IPS-15b (cell line): ENCODE results near the gene DECR2.

Source experiments
- H3K27me3 ChIP-seq: one replicate; pipeline ENCODE4 v1.6.1; 2013; ENCODE audit warnings: low read length; ENCODE audit not compliant: control insufficient read depth, insufficient read depth
- H3K36me3 ChIP-seq: one replicate; pipeline ENCODE4 v1.6.1; 2013; ENCODE audit warnings: low read length; ENCODE audit not compliant: control insufficient read depth, insufficient read depth
- H3K4me1 ChIP-seq: one replicate; pipeline ENCODE4 v1.6.1; 2013; ENCODE audit warnings: mild to moderate bottlenecking, low read length; ENCODE audit not compliant: control insufficient read depth, insufficient read depth
- H3K4me3 ChIP-seq: one replicate; pipeline ENCODE4 v1.5.1; 2013; ENCODE audit warnings: low read depth, low read length
- H3K9ac ChIP-seq: one replicate; pipeline ENCODE4 v1.6.1; 2013; ENCODE audit warnings: low read depth, mild to moderate bottlenecking, low read length
- H3K9me3 ChIP-seq: one replicate; pipeline ENCODE4 v1.6.1; 2013; ENCODE audit warnings: mild to moderate bottlenecking, low read length; ENCODE audit not compliant: control insufficient read depth, insufficient read depth

Gene DECR2

DNA sequence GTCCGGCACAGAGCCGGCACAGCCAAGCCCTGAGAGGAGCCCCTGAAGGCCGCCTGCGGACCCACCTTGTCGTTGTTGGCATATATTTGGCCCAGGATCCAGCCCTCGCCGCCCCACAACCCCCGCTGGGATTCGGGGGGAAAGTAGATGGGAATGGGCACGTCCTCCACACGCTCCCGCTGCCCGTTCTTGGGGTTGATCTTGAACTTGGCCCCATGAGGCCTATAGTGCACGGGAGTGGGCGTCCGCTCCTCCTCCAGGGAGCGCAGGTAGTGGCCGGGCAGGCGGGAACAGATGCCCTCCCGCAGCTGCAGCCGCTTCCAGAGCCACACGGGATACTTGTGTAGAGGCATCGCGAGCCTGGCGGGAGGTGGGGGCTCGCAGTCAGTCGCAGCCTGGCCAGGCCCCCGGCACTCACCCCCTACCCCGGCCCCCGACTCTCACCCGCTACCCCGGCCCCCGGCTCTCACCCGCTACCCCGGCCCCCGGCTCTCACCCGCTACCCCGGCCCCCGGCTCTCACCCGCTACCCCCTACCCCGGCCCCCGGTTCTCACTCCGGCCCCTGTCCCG lies 31.7 kb upstream of the DECR2 start:
- Histone ChIP-seq H3K4me1 (no peaks in the 10 kb centered on the region), H3K9ac (peak overlapping the region; percentile 47), H3K36me3 (peaks cover 63% of the 10 kb centered on the region), H3K27me3 (no peaks in the 10 kb centered on the region), H3K9me3 (no peaks in the 10 kb centered on the region), H3K4me3 (peak overlapping the region; percentile 41)

DNA sequence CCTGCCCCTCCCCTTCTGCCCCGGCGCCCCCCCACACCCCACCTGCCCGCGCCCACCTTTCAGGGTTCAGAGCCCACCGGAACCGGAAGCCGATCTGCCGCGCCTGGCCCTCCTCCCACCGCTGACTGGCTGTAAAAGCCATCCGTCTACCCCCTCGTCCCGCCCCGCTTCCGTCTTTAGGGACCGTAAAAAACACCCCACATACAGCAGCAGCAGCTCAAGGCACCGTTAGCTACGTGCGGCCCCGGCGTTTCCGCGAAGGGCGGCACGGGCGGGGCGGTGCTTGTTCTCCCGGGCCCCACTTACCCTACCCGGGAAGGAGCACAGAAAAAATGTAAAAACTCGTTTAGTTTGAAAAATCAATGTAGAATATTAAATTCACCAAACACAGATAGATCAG lies 31.2 kb upstream of the DECR2 start, which contains the start of gene MRPL28:
Gene MRPL28, minus strand, starts transcription at position 96 of the 400 bp plus-strand sequence. CDS start 320 bp downstream, outside the sequence.
- H3K9me3 ChIP-seq, result no peaks in the 10 kb centered on the region
- H3K4me3 ChIP-seq, result peak within 1 kb of the TSS; percentile 41
- peak within 1 kb of the TSS; percentile 47 for H3K9ac ChIP-seq
- no peaks in the 10 kb centered on the region for H3K27me3 ChIP-seq
- no peaks in the 10 kb centered on the region for H3K4me1 ChIP-seq
- peaks cover 68% of the 10 kb centered on the region for H3K36me3 ChIP-seq

DNA sequence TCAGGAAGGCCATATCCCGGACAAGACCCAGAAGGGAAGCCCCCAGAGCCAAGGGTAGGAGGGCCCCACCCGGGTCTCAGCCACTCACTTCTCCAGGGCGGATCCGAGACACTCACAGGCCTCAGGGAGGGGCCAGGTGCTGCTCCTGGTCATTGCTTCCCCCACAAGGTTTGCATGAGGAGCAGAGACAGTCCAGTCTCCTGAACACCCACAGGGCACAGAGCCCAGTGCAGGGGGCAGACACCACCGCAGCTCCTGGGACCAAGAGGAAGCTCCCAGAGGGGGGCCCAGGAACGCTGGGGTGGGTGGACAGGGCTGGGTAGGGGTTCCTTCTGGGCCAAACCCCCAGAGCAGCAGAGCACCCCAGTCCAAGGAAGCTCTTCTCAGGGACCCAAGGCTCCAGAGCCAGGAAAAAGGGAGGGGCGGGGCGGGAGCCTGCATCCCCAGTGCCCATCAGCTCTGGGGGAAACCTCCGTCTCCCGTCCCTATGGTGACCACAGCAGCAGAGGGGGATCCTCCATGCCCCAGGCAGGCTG lies 30.6 kb upstream of the DECR2 start:
- Histone ChIP-seq H3K9ac (peak overlapping the region; percentile 26), H3K36me3 (peaks cover 73% of the 10 kb centered on the region), H3K9me3 (no peaks in the 10 kb centered on the region), H3K27me3 (no peaks in the 10 kb centered on the region), H3K4me1 (no peaks in the 10 kb centered on the region), H3K4me3 (no peak overlapping the region)

DNA sequence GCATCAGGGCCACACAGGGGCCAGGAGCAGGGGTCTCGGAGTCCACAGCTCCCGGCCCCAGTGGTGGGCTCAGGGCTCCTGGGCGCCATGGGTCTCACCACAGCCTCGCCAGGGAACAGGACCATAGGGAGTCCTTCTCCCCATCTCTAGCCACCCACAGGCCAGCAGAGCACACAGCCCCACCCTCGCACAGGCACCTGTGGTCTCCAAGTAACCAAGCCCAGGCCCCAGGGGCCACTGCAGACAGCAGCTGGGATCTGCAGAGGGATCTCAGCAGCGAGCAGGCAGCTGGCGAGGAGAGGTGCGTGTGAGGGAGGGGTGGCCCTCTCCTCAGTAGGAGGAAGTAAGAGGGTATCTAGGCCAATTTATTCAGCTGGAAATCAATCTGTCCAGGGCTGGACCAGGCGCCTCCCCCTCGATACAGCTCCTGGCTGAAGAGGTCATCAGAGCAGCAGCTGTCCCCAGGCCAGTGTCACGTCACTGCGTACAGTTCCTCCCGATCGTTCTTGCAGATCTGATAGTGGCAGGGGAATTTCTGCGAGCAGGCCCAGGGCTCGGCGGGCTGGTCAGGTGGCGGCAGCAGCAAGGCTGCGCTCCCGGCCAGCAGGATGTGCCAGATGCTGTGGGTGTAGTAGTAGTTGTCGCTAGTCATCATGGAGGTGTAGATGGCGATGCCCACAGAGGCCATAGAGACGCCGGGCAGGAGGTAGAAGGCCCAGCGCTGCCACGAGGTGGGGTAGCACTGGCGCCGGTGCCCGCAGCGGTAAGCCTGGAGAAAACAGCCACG lies 30.0 kb upstream of the DECR2 start:
- Histone ChIP-seq H3K27me3 (no peaks in the 10 kb centered on the region), H3K36me3 (peaks cover 78% of the 10 kb centered on the region), H3K4me1 (no peaks in the 10 kb centered on the region), H3K4me3 (no peak overlapping the region), H3K9ac (no peak overlapping the region), H3K9me3 (no peaks in the 10 kb centered on the region)

DNA sequence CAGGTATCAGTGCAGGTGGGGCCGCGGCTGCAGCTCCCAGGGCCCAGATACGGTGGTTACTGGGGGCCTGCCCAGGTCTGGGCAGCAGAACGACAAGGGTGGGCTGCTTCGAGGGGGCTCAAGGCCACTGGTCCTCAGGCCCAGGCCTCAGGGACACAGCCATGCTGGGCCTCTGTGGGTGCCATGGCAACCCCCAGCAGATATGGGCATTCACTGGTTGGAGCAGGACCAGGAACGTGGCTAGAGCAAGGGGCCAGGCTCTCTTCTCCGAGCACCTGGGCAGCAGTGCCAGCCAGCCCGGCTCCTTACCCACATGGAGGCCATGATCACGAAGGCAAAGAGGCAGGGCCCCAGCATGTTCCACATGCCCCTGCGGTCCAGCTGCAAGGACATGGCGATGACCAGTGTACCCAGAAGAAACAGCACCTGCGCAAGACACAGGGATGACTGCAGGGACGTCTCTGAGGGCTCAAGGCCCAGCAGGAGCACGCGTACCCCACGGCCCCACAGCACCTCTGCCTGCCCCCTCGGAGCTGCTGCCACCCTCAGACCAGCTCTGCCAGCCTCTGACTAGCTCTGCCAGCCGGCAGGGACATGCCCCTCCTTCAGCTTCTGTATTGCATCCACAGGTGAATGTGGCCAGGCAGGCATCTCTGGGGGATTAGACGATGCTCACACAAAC lies 29.2 kb upstream of the DECR2 start:
- H3K4me3 ChIP-seq, result no peak overlapping the region
- no peaks in the 10 kb centered on the region for H3K4me1 ChIP-seq
- no peaks in the 10 kb centered on the region for H3K9me3 ChIP-seq
- H3K36me3 ChIP-seq, result peaks cover 79% of the 10 kb centered on the region
- no peaks in the 10 kb centered on the region for H3K27me3 ChIP-seq
- no peak overlapping the region for H3K9ac ChIP-seq

DNA sequence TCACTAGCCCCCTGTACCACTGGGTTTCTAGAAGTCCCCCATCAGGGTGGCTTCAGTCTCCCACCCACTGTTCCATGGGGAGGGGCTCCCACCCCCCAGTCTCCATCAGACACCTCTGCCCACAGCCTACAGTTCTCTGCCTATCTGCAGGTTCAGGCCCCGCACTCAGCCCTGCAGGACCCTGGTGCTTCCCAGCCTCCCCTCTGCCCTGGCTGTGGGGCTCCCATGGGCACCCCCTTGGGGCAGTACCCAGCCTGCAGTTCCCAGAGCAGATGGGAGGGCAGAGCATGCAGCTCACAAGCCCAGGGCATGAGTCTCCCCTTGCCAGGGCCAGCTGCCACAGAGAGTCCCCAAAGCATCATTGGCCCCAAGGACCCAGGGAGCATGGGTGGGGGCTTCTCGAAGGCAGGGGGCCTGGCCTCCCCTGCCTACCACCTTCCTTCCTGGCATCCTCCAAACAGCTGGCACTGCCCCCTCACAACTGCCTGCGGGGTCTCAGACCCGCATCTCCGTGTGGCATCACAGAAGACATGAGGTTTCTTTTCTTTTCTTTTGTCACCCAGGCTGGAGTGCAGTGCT lies 28.6 kb upstream of the DECR2 start:
- no peaks in the 10 kb centered on the region for H3K27me3 ChIP-seq
- H3K36me3 ChIP-seq, result peaks cover 77% of the 10 kb centered on the region
- H3K9me3 ChIP-seq, result no peaks in the 10 kb centered on the region
- H3K4me1 ChIP-seq, result no peaks in the 10 kb centered on the region
- no peak overlapping the region for H3K9ac ChIP-seq
- H3K4me3 ChIP-seq, result no peak overlapping the region

DNA sequence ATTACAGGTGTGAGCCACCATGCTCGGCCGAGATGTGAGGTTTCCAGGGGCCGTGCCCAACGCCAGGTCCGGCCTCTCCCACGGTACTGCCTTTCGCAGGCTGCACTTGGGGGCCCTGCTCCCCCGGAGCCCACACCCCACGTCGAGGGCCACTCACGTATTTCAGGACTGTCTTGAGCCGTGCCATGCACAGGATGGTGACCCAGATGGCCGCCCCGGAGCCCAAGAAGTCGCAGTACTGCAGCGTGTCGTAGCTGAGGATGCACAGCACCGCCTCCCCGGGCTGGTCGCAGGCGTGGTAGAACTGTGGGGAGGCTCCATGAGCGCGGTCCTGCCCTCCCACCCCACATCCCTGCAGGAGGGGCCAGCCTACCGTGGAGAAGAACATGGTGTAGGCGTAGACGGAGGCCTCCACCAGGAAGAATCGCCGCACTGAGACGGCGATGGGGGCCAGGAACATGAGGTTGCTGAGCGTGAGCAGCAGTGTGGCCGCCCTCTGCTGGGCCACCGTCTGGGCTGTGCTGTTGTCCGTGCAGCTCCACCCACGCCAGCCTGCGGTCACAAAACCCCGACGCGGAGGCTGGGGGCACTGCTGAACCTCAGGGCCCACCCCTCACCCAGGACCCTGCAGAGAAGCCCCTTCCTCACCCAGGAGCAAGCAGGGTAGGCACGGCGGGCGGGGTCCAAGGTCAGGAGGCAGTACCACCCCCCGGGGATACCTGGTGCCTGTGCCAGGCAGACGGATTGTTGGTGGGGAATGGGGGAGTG lies 27.7 kb upstream of the DECR2 start:
- Histone ChIP-seq H3K9ac (no peak overlapping the region), H3K4me3 (no peak overlapping the region), H3K36me3 (peaks cover 68% of the 10 kb centered on the region), H3K9me3 (no peaks in the 10 kb centered on the region), H3K4me1 (peaks cover 3% of the 10 kb centered on the region), H3K27me3 (no peaks in the 10 kb centered on the region)

DNA sequence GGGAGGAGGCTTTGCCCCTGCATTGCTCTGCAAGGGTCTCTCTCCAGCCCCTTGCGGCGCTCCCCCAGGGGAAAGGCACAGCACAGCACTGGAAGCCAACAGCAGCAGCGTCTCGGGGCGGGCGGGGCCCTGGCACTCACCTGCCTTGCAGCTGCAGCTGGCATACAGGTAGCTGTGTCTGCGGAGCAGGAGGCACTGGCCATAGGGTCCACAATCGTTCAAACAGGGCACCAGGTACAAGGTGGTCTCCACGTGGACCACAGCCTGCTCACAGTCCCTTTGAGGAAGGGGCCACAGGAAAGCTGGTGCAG lies 27.1 kb upstream of the DECR2 start:
- H3K9ac ChIP-seq, result no peak overlapping the region

DNA sequence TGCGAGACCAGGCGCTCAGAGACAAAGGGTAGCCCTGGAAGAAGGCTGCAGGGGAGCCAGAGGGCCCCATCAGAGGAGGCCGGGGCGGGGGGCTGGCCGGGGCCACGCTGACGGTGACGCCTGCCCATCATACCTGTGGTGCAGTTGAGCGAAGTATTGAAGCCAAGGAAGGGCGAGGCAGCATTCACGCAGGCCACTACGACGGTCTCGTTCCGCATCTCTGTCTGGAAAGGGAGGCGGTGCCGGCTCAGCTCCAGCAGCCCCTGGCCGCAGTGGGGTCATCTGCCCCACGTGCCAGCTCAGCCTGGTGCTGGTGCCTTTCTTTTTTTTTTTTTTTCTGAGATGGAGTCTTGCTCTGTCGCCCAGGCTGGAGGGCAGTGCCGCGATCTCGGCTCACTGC lies 26.5 kb upstream of the DECR2 start:
- peaks cover 7% of the 10 kb centered on the region for H3K4me1 ChIP-seq
- H3K9me3 ChIP-seq, result no peaks in the 10 kb centered on the region
- no peaks in the 10 kb centered on the region for H3K27me3 ChIP-seq
- H3K36me3 ChIP-seq, result peaks cover 66% of the 10 kb centered on the region
- no peak overlapping the region for H3K4me3 ChIP-seq
- no peak overlapping the region for H3K9ac ChIP-seq

More for the DNA sequence above, 27.1 kb upstream of the DECR2 start:
- no peaks in the 10 kb centered on the region for H3K9me3 ChIP-seq
- H3K4me1 ChIP-seq, result peaks cover 4% of the 10 kb centered on the region
- H3K4me3 ChIP-seq, result no peak overlapping the region
- peaks cover 66% of the 10 kb centered on the region for H3K36me3 ChIP-seq
- H3K27me3 ChIP-seq, result no peaks in the 10 kb centered on the region

DNA sequence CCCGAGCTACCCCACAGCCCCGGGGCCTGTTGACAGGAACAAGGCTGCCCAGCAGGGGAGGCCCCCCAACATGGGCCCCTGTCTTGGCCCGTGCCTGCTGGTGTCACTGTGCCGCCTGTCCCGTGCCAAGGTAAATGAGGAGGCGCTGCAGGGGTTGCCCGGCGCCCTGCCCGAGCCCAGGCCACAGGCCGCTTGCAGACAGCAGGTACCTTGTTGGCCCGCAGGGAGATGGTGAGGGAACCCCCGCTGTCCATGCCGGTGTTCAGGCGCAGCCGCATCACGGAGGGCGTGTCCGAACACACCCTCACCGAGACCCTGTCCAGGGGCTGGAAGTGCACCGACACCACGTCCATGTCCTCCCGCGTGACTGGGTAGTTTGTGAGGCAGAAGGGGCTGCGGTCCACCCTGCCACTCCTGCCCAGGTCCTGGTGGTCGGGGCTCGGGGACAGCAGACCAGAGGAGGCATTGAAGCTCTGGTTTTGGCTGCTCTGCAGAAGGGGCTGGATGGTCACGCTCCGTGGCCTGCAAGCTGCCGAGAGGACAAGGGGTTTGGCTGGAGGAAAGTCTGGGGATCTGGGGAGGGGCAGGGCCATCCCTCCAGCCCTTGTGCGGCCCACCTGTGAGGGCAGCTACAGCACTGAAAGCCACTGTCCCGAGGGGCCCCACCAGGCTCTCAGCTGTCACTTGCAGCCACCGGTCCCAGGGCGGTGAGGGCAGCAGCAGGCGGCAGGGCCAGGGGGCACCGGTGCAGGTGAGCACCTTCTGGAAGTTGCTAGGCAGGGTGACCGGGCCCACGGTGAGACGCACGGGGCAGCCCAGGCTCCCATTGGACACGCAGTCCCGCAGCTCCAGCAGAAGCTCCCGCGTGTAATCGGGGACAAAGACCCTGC lies 25.5 kb upstream of the DECR2 start:
- Histone ChIP-seq H3K27me3 (no peaks in the 10 kb centered on the region), H3K36me3 (peaks cover 66% of the 10 kb centered on the region)

More for the DNA sequence above, 25.5 kb upstream of the DECR2 start:
- Histone ChIP-seq H3K9ac (no peak overlapping the region), H3K4me3 (no peak overlapping the region), H3K9me3 (no peaks in the 10 kb centered on the region), H3K4me1 (peaks cover 7% of the 10 kb centered on the region)
